Fibroblast of mammary gland (primary cell): ENCODE data around the gene BAZ1B.
A peak's percentile ranks its signal among the peaks of the same experiment; 100 is the strongest.

Experiments used
- DNase-seq: peaks from one replicate; pipeline ENCODE4 v3.0.0-alpha.2; 2010; ENCODE audit warnings: low read depth
- H3K4me3 ChIP-seq: 2 replicates; pipeline ENCODE4 v1.5.1; 2011; ENCODE audit warnings: low read depth, mild to moderate bottlenecking, low read length, moderate library complexity; ENCODE audit not compliant: control insufficient read depth
- CTCF ChIP-seq: conservative IDR thresholded peaks from 2 replicates; pipeline ENCODE4 v1.5.1; 2011; ENCODE audit warnings: low read depth, low read length, inconsistent platforms; ENCODE audit not compliant: control insufficient read depth, insufficient read depth

Gene BAZ1B

GRCh38 chr7:73565675-73566340 is 43.7 kb upstream of the BAZ1B start:
- no peak for TF ChIP-seq CTCF
- H3K4me3 ChIP-seq, result peak overlapping the region; percentile 12
- peak; percentile 64 for DNase-seq

DNA sequence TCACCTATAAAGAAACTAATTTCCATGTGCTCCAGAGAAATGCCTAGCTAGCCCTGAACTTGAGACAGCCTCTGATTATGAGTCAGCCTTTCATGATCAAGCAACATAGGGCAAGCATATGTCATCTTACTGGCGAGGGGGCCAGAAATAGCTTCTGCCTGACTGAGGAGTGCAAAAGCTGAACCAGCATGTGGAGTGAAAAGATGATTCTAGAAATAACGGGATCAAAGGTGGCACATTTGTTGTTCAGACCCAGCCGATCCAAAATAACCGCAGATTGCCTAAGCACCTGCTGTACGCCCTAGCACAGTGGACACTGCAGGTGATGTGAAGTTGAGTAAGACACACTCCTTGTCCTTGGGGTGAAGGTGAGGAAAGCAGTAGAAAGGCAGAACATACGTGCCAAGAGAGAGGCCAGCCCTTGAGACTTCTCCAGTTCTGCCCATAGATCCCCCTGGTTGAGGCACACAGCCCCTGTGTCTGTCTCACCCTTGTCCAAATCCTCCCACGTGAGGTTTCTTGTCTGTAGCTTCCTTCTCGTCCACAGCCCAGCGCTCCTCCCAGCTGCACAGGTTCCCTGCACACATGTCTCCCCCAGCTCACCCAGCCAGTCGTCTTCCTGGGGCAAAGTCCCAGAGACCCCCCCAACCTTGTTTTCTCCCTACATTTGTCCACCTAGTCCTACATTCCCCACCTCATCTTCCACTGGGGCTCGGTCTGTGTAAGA is 38.2 kb upstream of the BAZ1B start:
- no peak for TF ChIP-seq CTCF
- H3K4me3 ChIP-seq, result no peak overlapping the region
- peak; percentile 90 for DNase-seq

- DNase-seq, result peak; percentile 47
- H3K4me3 ChIP-seq, result peak within 1 kb of the TSS; percentile 90
Observed at GRCh38 chr7:73557397-73558257, 35.5 kb upstream of the BAZ1B start, which contains the start of gene BCL7B. Gene BCL7B (minus strand): TSS chr7:73557690. CDS start chr7:73557578, 112 bp downstream.

GRCh38 chr7:73557108-73557396 is 35.0 kb upstream of the BAZ1B start:
- peak overlapping the region; percentile 90 for H3K4me3 ChIP-seq
- no peak for TF ChIP-seq CTCF
- peak; percentile 85 for DNase-seq

More at GRCh38 chr7:73557397-73558257, 35.5 kb upstream of the BAZ1B start, which contains the start of gene BCL7B:
- TF ChIP-seq CTCF, result no peak

DNA sequence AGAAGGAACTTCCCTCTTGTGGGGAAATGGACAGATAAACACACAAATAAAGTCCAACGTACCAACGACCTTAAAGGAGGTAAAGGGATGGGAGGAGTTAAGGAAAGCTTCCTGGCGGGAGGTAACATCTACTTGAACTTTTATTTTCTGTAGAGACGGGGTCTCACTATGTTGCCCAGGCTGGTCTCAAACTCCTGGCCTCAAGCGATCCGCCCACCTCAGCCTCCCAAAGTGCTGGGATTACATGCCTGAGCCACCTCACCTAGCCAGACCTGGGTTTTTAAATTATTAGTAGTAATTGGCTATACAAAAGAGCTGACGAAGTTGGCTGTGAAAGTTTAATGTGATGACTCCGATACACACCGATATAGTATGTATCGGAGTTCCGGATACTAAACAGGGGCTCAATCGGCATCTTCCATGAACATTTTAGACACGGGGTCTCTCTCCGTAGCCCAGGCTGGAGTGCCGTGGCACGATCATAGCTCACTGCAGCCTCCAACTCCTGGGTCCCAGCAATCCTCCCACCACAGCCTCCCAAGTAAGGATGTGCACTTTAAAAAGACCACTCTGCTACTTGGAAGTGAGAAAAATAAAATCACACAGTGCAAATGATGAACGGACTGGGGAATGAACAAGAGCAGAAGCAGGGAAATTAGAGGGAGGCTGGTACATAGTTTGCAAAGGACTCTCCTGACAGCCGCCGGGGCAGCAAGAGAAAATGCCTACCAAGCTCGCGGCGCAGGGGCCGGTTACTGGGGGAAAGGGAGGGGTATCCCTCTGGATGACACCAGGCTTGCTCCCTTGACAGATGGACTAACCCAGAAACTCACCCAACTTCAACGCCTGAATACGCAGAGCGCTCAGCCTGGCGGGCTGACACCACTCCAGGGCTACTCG is 34.4 kb upstream of the BAZ1B start:
- no peak for TF ChIP-seq CTCF
- no peak for DNase-seq
- H3K4me3 ChIP-seq, result peak overlapping the region; percentile 90
